Left renal pelvis (tissue), 4 donors: ENCODE measurements around the gene ARMH2. TPM values are rescaled to one million over a fixed set of nuclear protein-coding genes. Genes with fewer than 3 reads are reported as not detected.
"Not testable (repeated sequence)": the region's sequence is repeated elsewhere in the genome, so short reads cannot be mapped to it uniquely, and the experiment has no call there.

Experiments
- DNase-seq, 4 donors: peaks; one replicate each; pipeline ENCODE4 v3.0.0-alpha.2; 2013; ENCODE audit warnings: low read depth in 4 of 4, low spot score in 3 of 4
- polyA plus RNA-seq, 4 donors: library from polyadenylated mRNA; unstranded; fragments of 120-200 nt; gene quantifications; one replicate each; pipeline ENCODE4 v1.2.1, GENCODE V29; 2013; ENCODE audit not compliant: insufficient read length in 4 of 4

ARMH2 gene
- polyA plus RNA-seq, 4 donors, result not detected

DNA sequence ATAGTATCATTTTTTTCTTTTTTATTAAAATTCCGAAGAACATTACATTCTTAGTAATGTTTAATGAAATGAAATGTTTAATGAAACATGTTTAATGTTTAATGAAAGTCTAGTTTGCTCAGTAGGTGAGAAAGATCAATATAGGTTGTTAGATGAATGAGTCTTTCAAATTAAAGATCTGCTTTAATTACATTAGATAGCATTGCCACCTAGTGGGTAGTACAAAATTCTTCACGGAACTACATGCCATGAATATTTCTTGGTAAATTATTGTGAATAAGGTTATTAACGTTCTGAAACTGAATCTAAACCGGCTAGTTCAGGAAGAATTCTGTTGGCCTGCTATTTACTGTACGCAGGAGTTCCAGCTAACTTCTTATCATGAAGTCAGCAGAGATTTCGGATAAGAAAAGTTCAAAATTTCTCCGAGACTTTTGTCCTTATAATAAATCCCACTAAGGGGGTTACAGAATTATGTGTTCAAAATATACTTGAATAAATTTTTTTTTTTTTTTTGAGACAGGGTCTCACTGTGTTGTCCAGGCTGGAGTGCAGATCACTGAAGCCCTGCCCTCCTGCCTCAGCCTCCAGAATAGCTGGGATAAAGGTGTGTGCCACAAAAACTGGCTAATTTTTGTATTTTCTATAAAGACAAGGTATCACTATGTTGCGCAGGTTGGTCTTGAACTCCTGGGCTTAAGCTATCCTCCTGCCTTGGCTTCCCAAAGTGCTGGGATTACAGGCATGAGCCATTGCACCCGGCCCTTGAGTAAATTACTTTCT lies 31.8 kb downstream of the ARMH2 start:
- DNase-seq, result no peak

DNA sequence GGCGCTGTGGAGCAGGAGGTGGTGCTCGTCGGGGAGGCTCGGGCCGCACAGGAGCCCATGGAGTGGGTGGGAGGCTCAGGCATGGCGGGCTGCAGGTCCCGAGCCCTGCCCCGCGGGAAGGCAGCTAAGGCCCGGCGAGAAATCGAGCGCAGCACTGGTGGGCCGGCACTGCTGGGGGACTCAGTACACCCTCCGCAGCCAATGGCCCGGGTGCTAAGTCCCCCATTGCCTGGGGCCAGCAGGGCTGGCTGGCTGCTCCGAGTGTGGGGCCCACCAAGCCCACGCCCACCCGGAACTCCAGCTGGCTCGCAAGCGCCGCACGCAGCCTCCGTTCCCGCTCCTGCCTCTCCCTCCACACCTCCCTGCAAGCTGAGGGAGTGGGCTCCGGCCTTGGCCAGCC lies 32.7 kb downstream of the ARMH2 start:
- DNase-seq, result not testable (repeated sequence)

- not testable (repeated sequence) for DNase-seq
Observed at GRCh38 chr6:24764833-24765828, 33.6 kb downstream of the ARMH2 start.

DNA sequence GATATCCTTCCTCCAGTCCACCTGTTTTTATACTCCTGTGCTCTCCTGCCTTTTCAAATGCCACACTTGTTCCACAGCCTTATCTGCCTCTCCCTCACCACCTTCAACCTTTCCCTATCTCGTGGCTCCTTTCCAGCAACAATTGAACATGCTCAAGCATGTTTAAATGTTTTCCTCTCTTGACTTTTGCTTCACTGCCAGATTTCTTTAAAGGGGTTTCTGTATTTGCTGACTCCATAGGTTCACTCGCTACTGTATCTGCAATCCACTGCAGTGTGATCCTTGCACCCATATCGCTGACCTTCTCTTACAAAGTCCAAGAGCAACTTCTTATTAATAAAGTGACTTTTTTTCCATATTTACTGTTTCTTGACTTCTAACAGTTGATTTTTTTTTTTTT lies 35.1 kb downstream of the ARMH2 start:
- no peak for DNase-seq

DNA sequence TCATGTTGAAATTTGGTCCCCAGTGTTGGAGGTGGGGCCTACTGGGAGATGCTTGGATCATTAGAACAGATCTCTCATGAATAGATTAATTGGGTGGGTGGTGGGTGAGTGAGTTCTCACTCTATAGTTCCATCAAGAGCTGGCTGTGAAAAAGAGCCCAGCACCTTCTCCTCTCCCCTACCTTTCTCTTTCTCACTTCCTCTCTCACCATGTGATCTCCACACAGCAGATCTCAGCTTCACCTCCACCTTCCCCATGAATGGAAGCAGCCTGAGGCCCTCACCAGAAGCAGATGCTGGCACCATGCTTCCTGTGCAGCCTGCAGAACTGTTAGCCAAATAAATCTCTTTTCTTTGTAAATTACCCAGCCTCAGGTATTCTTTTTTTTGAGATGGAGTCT lies 36.9 kb downstream of the ARMH2 start:
- DNase-seq, result no peak

- DNase-seq, result no peak
Observed at GRCh38 chr6:24761193-24761835, 37.4 kb downstream of the ARMH2 start.

- DNase-seq, result no peak
Observed at GRCh38 chr6:24760210-24760609, 38.5 kb downstream of the ARMH2 start.

GRCh38 chr6:24759718-24760117 lies 39.0 kb downstream of the ARMH2 start:
- DNase-seq, result no peak

DNA sequence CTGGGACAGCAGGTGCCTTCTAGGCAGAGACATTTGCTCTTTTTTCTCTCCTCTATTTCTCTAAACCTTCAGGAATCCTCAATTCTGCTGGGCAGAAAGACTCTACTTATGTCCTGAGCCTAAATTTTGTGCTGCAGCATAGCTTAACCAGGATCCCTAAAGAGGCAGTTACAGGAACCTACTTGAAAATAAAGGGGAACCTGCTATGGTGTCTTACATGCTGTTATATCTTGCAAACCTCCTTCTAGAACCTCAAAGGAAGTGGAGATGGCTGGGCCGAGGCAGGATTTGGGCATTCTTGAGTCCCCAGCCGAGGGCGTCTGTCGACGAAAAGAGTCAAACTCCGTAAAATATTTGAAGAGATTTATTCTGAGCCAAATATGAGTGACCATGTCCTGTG lies 41.1 kb downstream of the ARMH2 start:
- no peak for DNase-seq

- DNase-seq, result no peak
Observed at GRCh38 chr6:24755279-24755678, 43.4 kb downstream of the ARMH2 start.

DNA sequence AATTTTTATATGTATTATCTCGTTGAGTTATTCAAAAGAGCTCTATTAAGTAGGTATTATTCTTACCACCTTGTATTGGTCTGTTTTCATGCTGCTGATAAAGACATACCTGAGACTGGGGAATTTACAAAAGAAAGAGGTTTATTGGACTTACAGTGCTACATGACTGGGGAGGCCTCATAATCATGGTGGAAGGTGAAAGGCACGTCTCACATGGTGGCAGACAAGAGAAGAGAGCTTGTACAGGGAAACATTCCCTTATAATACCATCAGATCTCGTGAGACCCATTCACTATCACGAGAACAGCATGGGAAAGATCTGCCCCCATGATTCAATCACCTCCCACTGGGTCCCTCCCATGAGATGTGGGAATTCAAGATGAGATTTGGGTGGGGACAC lies 44.3 kb downstream of the ARMH2 start:
- DNase-seq, result not testable (repeated sequence)

GRCh38 chr6:24753545-24753944 lies 45.2 kb downstream of the ARMH2 start:
- no peak for DNase-seq

DNA sequence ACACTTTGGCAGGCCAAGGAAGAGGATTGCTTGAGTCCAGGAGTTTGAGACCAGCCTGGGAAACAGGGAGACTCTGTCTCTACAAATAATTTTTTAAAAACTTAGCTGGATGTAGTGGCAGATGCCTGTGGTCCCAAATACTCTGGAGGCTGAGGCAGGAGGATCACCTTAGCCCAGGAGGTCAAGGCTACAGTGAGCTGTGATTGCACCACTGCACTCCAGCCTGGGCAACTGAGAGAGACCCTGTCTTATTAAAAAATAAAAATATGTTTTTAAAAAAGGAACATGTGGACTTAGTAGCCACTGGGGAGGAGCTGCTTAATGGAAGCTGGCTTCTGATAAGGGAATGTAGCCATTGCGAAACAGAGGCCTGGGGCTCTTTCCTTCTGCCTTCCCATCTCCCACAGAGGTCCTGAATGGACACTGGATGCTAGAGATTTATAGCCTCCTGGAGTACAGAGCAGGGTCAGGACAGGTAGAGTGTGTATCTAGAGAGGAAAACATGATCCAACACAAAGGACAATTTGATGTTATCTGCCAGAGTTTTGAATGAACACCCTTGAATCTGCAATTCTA lies 45.7 kb downstream of the ARMH2 start:
- DNase-seq, result no peak

- DNase-seq, result no peak
Observed at GRCh38 chr6:24752503-24752902, 46.2 kb downstream of the ARMH2 start.

- not testable (repeated sequence) for DNase-seq
Observed at GRCh38 chr6:24750878-24751277, 47.8 kb downstream of the ARMH2 start.

- DNase-seq, result no peak
Observed at GRCh38 chr6:24749297-24749696, 49.4 kb downstream of the ARMH2 start.

Other genes starting within 250 kb of the ARMH2 start
- gene KIAA0319, start 152.7 kb downstream of the ARMH2 start, polyA plus RNA-seq, result under 1 TPM; 0.20 to 0.50 (median 0.32) TPM
- gene TDP2, start 132.0 kb downstream of the ARMH2 start, polyA plus RNA-seq, result 10 to 100 TPM; 39.7 to 71.5 (median 63.1) TPM
- gene ACOT13, start 131.8 kb downstream of the ARMH2 start, polyA plus RNA-seq, result 10 to 100 TPM; 17.0 to 45.2 (median 36.1) TPM
- gene C6orf62, start 79.8 kb downstream of the ARMH2 start, polyA plus RNA-seq, result 100 to 1,000 TPM in 3 of 4 donors, 10 to 100 TPM in 1; 83.4 to 158 (median 143) TPM
- gene GMNN, start 24.0 kb downstream of the ARMH2 start, polyA plus RNA-seq, result 10 to 100 TPM; 29.2 to 64.0 (median 63.4) TPM
- gene RIPOR2, start 137.0 kb upstream of the ARMH2 start, polyA plus RNA-seq, result 10 to 100 TPM in 1 of 4 donors, 1 to 10 TPM in 3; 7.3 to 16.8 (median 7.5) TPM